Aorta (tissue), 5 donors: ENCODE measurements around the gene TTF2. TPM values are rescaled to one million over a fixed set of nuclear protein-coding genes. Genes with fewer than 3 reads are reported as not detected.
"Not testable (repeated sequence)": the region's sequence is repeated elsewhere in the genome, so short reads cannot be mapped to it uniquely, and the experiment has no call there.

Source experiments
- ATAC-seq: fragments of 200-7000 bp; cut with Tn5 transposase; one replicate; pipeline ENCODE4 v1.9.1; 2022; ENCODE audit warnings: moderate library complexity; ENCODE audit not compliant: low FRiP score
- DNase-seq, 2 donors: peaks; one replicate each; pipeline ENCODE4 v3.0.0-alpha.2; 2020
- H3K27ac ChIP-seq, 2 donors: one replicate each; pipeline ENCODE4 v1.5.1; 2013; ENCODE audit warnings: low read length in 2 of 2, mild to moderate bottlenecking in 2 of 2, moderate library complexity in 2 of 2, control low read depth in 1 of 2, inconsistent platforms in 1 of 2, low read depth in 1 of 2
- H3K27me3 ChIP-seq, 2 donors: one replicate each; pipeline ENCODE4 v1.6.1; 2013; ENCODE audit warnings: control low read depth in 1 of 2, low read length in 1 of 2, mild to moderate bottlenecking in 1 of 2, moderate library complexity in 1 of 2; ENCODE audit not compliant: insufficient read depth in 2 of 2, control insufficient read depth in 1 of 2
- H3K36me3 ChIP-seq, 2 donors: one replicate each; pipeline ENCODE4 v1.6.1; 2013; ENCODE audit warnings: control low read depth in 1 of 2, low read length in 1 of 2, mild to moderate bottlenecking in 1 of 2; ENCODE audit not compliant: insufficient read depth in 2 of 2, control insufficient read depth in 1 of 2
- H3K4me1 ChIP-seq, 2 donors: one replicate each; pipeline ENCODE4 v1.6.1; 2013; ENCODE audit warnings: low read length in 2 of 2, control low read depth in 1 of 2, mild to moderate bottlenecking in 1 of 2, moderate library complexity in 1 of 2; ENCODE audit not compliant: insufficient read depth in 2 of 2, control insufficient read depth in 1 of 2
- H3K4me3 ChIP-seq, 2 donors: one replicate each; pipeline ENCODE4 v1.5.1; 2013; ENCODE audit warnings: low read length in 2 of 2, control low read depth in 1 of 2, mild to moderate bottlenecking in 1 of 2
- H3K9me3 ChIP-seq: one replicate; pipeline ENCODE4 v1.6.1; 2013; ENCODE audit warnings: mild to moderate bottlenecking, low read length; ENCODE audit not compliant: control insufficient read depth
- WGBS, 2 donors: extraction: QIAGEN DNeasy Blood & Tissue Kit; methylation state at CpG; one replicate each; pipeline ENCODE4 v1.1.7; 2013; 5-methylcytosine and 5-hydroxymethylcytosine counted together
- intact Hi-C, 2 donors: fragments of 100-400 bp; cut with DNase I; formaldehyde crosslinking; loops; one replicate each; pipeline versions ENCODE4 v1.14.2 to v1.15.0; 2022
- polyA plus RNA-seq, 2 donors: library from polyadenylated mRNA; stranded (reverse); fragments of 200-250 nt; gene quantifications; one replicate each; pipeline ENCODE4 v1.2.3, GENCODE V29; 2013
- total RNA-seq, 2 donors: library from RNA; stranded (reverse); fragmentation: NEBNext Ultra II Directional; extraction: Animal tissue kit (Norgen Biotek cat#: 25700); gene quantifications; one replicate each; pipeline ENCODE4 v1.2.1, GENCODE V29; 2021
- donor health status: healthy with polysubstance abuse.
- donor health status: Bipolar disorder and iron deficiency.
- donor health status: DM: no; HTN: no; CAD: no.
- donor health status: DM: no; HTN: no; CAD: no.
- donor health status: DM: yes; HTN: yes; CAD: no.

TTF2 gene
- total and polyA plus RNA-seq, 4 donors, result 0.63 to 18.8 (median 8.6) TPM

GRCh38 chr1:117142200-117142599 lies 82.1 kb downstream of the TTF2 start:
- ATAC-seq, result no peak
- H3K36me3 ChIP-seq, result no peaks in the 10 kb centered on the region
- WGBS, 2 donors, result 86 to 92% methylated on average over 2 of the region's 2 CpGs
- H3K27me3 ChIP-seq, result no peaks in the 10 kb centered on the region
- no peaks in the 10 kb centered on the region for H3K9me3 ChIP-seq
- DNase-seq, result no peak
- H3K4me3 ChIP-seq, result no peak overlapping the region
- H3K27ac ChIP-seq, result no peak overlapping the region
- intact Hi-C loops, result no loop called here
- no peaks in the 10 kb centered on the region for H3K4me1 ChIP-seq

DNA sequence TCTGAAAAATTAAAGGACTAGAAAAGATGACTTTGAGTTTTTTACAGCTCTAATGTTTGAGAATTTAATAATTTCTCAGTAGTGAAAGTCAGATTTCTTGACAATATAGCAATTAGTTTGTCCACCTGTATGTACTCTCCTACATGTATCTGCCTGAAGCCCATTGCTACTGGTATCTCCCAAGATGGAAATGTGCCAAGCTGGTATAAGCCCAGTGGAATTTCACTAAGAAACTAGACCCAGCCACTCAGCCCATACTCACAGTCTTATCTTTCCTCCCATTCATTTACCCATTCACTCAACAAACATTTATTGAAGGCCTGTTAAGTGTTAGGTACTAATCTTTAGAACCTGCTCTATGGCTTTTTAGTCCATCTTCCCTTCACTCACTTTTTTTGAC lies 83.0 kb downstream of the TTF2 start:
- Histone ChIP-seq H3K4me3 (no peak overlapping the region), H3K27me3 (no peaks in the 10 kb centered on the region), H3K9me3 (no peaks in the 10 kb centered on the region), H3K4me1 (no peaks in the 10 kb centered on the region), H3K36me3 (no peaks in the 10 kb centered on the region), H3K27ac (no peak overlapping the region)
- ATAC-seq (no peak), DNase-seq (no peak)
- intact Hi-C loops, result no loop called here

- Histone ChIP-seq H3K9me3 (no peaks in the 10 kb centered on the region), H3K36me3 (no peaks in the 10 kb centered on the region), H3K27me3 (no peaks in the 10 kb centered on the region), H3K4me1 (no peaks in the 10 kb centered on the region), H3K27ac (no peak overlapping the region), H3K4me3 (no peak overlapping the region)
- DNase-seq (no peak), ATAC-seq (no peak)
- WGBS, 2 donors, result 48 to 66% methylated on average over 3 of the region's 3 CpGs
- intact Hi-C loops, result no loop called here
These were observed 83.7 kb downstream of the TTF2 start for GRCh38 chr1:117143871-117144270.

GRCh38 chr1:117146072-117146471 lies 85.9 kb downstream of the TTF2 start:
- Histone ChIP-seq H3K27me3 (no peaks in the 10 kb centered on the region), H3K36me3 (no peaks in the 10 kb centered on the region), H3K4me1 (no peaks in the 10 kb centered on the region), H3K4me3 (no peak overlapping the region), H3K9me3 (no peaks in the 10 kb centered on the region), H3K27ac (no peak overlapping the region)
- DNase-seq (no peak), ATAC-seq (no peak)
- WGBS, 2 donors, result 83 to 89% methylated on average over 2 of the region's 2 CpGs
- intact Hi-C loops, result no loop called here

- Histone ChIP-seq H3K9me3 (no peaks in the 10 kb centered on the region), H3K27ac (no peak overlapping the region), H3K4me3 (no peak overlapping the region), H3K4me1 (no peaks in the 10 kb centered on the region), H3K27me3 (no peaks in the 10 kb centered on the region), H3K36me3 (no peaks in the 10 kb centered on the region)
- WGBS, 2 donors, result 77 to 81% methylated on average over 8 of the region's 8 CpGs
- intact Hi-C loops, result no loop called here
- DNase-seq (no peak), ATAC-seq (no peak)
These were observed 86.6 kb downstream of the TTF2 start for GRCh38 chr1:117146575-117147340.

GRCh38 chr1:117147341-117147831 lies 87.3 kb downstream of the TTF2 start:
- WGBS, 2 donors, result 67% methylated on average over 4 of the region's 4 CpGs
- H3K4me1 ChIP-seq, result no peaks in the 10 kb centered on the region
- intact Hi-C loops, result no loop called here
- no peak for DNase-seq
- H3K9me3 ChIP-seq, result no peaks in the 10 kb centered on the region
- H3K27ac ChIP-seq, result no peak overlapping the region
- no peaks in the 10 kb centered on the region for H3K27me3 ChIP-seq
- no peak overlapping the region for H3K4me3 ChIP-seq
- H3K36me3 ChIP-seq, result no peaks in the 10 kb centered on the region
- no peak for ATAC-seq

DNA sequence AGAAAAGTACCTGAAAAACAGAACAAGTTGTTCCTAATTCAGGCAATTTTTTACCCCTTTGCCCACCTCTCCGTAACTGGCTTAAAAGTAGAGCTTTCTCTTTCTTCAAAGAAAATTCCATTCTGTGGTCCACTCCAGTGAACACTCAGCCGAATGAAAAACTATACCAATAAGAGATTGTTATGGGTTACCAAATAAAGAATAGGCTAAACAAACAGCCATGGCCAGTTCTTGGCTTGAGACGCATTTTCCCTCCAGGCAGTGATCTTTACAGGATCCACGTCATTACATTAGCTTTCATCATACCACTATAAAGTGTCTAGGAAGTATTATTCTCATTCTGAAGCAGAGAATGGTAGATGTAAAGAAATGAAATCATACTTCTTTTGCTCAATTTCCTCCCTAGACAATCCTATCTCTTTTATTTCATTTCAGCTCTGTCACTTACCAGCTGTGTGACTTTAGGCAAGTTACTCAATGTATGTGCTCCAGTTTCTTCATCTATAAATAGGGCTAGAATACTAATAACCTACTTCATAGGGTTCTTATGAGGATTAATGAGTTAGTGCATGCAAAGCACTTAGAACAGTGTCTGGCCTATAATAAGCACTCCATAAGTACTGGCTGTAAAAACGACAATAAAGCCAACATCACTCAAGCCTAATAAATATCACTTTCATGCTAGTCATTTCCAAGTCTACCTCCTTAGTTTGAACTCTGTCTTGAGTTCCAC lies 87.9 kb downstream of the TTF2 start:
- Histone ChIP-seq H3K4me3 (no peak overlapping the region), H3K27me3 (no peaks in the 10 kb centered on the region), H3K9me3 (no peaks in the 10 kb centered on the region), H3K36me3 (no peaks in the 10 kb centered on the region), H3K4me1 (no peaks in the 10 kb centered on the region), H3K27ac (no peak overlapping the region)
- DNase-seq (no peak), ATAC-seq (no peak)
- WGBS, 2 donors, result 52 to 61% methylated on average over 5 of the region's 5 CpGs
- intact Hi-C loops, result no loop called here

GRCh38 chr1:117150316-117150715 lies 90.2 kb downstream of the TTF2 start:
- WGBS, 2 donors, result 73 to 82% methylated on average over 2 of the region's 2 CpGs
- ATAC-seq (no peak), DNase-seq (no peak)
- Histone ChIP-seq H3K9me3 (no peaks in the 10 kb centered on the region), H3K27ac (no peak overlapping the region), H3K36me3 (no peaks in the 10 kb centered on the region), H3K27me3 (no peaks in the 10 kb centered on the region), H3K4me3 (no peak overlapping the region), H3K4me1 (no peaks in the 10 kb centered on the region)
- intact Hi-C loops, result no loop called here

DNA sequence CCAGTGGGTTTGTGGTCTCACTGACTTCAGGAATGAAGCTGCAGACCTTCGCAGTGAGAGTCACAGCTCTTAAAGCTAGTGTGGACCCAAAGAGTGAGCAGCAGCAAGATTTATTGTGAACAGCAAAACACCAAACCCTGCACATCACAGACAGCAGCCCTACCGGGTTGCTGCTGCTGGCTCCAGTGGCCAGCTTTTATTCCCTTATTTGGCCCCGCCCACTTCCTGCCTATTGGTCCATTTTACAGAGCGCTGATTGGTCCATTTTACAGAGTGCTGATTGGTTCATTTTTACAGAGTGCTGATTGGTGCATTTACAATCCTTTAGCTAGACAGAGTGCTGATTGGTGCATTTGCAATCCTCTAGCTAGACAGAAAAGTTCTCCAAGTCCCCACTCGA lies 91.2 kb downstream of the TTF2 start:
- H3K27me3 ChIP-seq, H3K36me3 ChIP-seq, H3K4me1 ChIP-seq, H3K4me3 ChIP-seq, DNase-seq, ATAC-seq, H3K27ac ChIP-seq, intact Hi-C loops, H3K9me3 ChIP-seq: not testable (repeated sequence)
- WGBS, 2 donors, result 87 to 89% methylated on average over 5 of the region's 5 CpGs
